Fibroblast of villous mesenchyme (primary cell): Measurements from ENCODE around the gene SEC24A. TPM values are rescaled to one million over a fixed set of nuclear protein-coding genes. Genes with fewer than 3 reads are reported as not detected.
A peak's percentile ranks its signal among the peaks of the same experiment; 100 is the strongest.
"Not testable (repeated sequence)": the region's sequence is repeated elsewhere in the genome, so short reads cannot be mapped to it uniquely, and the experiment has no call there.

ENCODE experiments used
- DNase-seq: peaks from one replicate; pipeline ENCODE4 v3.0.0-alpha.2; 2010; ENCODE audit warnings: low read depth
- H3K4me3 ChIP-seq: 2 replicates; pipeline ENCODE4 v1.5.1; 2011; ENCODE audit warnings: low read depth, mild to moderate bottlenecking, low read length
- CTCF ChIP-seq: IDR thresholded peaks from 2 replicates; pipeline ENCODE4 v1.5.1; 2012; ENCODE audit warnings: low read depth, mild to moderate bottlenecking, low read length; ENCODE audit not compliant: insufficient read depth
- total RNA-seq: library from RNA; depleted of rRNA; stranded (reverse); fragments of >200 nt; gene quantifications from 2 replicates; pipeline ENCODE4 v1.2.3, GENCODE V29; 2012

The SEC24A gene
- total RNA-seq, 1 donor = 47.9 TPM

DNA sequence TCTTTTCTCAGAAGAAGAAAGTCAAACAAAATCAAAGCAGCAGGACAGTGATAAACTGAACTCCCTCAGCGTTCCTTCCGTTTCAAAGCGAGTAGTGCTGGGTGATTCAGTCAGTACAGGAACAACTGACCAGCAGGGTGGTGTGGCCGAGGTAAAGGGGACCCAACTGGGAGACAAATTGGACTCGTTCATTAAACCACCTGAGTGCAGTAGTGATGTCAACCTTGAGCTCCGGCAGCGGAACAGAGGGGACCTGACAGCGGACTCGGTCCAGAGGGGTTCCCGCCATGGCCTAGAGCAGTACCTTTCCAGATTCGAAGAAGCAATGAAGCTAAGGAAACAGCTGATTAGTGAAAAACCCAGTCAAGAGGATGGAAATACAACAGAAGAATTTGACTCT, 92.5 kb downstream of the SEC24A start:
- TF ChIP-seq CTCF = no peak
- no peak for DNase-seq
- no peak overlapping the region for H3K4me3 ChIP-seq

DNA sequence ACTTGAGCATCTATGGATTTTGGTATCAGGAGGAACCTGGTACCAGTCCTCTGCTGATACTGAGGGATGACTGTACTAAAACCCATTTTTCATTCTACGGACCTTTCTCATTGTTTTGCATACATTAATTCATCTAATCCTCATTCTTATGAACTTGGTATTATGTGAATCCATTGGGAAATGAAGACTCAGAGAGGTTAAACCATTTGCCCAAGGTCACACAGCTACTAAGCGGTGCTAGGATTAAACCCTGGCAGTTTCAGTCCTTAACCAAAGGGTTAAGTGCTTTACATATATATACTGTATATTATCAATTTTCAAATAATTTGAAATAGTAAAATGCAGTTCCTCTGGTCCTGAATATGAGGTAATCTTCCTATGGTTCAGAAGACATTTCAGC, 93.5 kb downstream of the SEC24A start:
- no peak overlapping the region for H3K4me3 ChIP-seq
- no peak for TF ChIP-seq CTCF
- DNase-seq = no peak

- H3K4me3 ChIP-seq = no peak overlapping the region
- no peak for TF ChIP-seq CTCF
- DNase-seq = no peak
These were observed 100.8 kb downstream of the SEC24A start for GRCh38 chr5:134749415-134749814.

GRCh38 chr5:134758176-134758503, 109.6 kb downstream of the SEC24A start:
- peak overlapping the region; percentile 96 for H3K4me3 ChIP-seq
- no peak for TF ChIP-seq CTCF

DNA sequence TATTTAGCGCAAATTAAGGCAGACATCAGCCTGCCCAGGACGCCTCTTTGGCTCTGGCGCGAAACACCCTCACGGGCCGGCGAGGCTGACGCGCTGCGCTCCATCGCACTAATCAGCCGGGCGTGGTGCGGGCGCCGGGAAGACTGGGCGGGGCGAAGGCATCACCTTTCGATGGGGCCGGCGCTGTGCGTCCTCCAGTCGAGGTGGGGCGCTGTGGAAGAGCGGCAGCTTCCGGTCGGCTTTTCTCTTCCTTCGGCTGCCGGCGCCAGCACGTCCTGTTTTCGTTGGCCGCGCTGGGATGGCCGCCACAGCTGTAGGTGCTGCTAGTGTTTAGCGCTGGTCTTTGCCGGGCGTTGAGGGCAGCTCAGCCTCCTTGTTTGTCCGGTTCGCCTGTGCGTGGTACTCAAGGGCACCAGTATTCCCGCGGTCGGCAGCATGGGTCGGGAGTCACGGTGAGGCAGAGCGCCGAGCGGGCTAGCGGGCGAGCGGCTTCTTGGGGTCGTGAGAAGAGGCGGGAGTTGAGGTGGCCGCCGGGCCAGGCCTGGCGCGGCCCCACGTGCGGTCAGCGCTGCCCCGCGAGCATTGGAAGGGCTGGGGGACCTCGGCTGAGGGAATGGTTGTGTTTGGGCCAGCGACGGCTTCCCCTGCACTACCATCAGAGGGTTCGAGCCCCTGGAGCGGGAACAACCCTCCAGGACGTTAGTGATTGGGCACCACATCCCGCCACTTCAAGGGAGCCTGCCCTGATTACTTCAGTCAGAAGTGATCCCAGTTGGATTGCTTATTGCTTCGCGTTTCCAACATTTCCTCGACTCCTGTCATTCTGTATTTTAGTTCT, 110.1 kb downstream of the SEC24A start, which contains the start of gene DDX46:
DDX46 (plus strand) TSS at position 276 of the 838 bp plus-strand sequence; CDS start at position 436, 160 bp downstream.
- peak within 1 kb of the TSS; percentile 96 for H3K4me3 ChIP-seq
- DNase-seq = peak; percentile 92
- TF ChIP-seq CTCF = peak; percentile 67

More at GRCh38 chr5:134758176-134758503, 109.6 kb downstream of the SEC24A start:
- DNase-seq = no peak

- peak; percentile 6 for DNase-seq
- H3K4me3 ChIP-seq = not testable (repeated sequence)
These were observed 119.1 kb downstream of the SEC24A start for GRCh38 chr5:134767528-134768291.

- no peak for TF ChIP-seq CTCF
- H3K4me3 ChIP-seq = no peak overlapping the region
- peak; percentile 75 for DNase-seq
These were observed 120.6 kb downstream of the SEC24A start for GRCh38 chr5:134769206-134769605.
